DOHH2 (cell line): ENCODE measurements around the gene LGR6.

Experiments used
- CTCF ChIP-seq: fragments of 200-600 bp; sonication (generic); IDR thresholded peaks from one replicate; pipeline ENCODE4 v1.5.1; 2014; ENCODE audit warnings: antibody characterized with exemption, mild to moderate bottlenecking, low read depth, low read length; ENCODE audit not compliant: poor library complexity, severe bottlenecking
- EZH2phosphoT487 ChIP-seq: fragments of 200-600 bp; sonication (generic); IDR thresholded peaks from 2 replicates; pipeline ENCODE4 v1.6.1; 2017; ENCODE audit warnings: borderline replicate concordance, mild to moderate bottlenecking, antibody characterized with exemption, low read length, moderate library complexity, mixed read lengths

- TF ChIP-seq CTCF = no peak
- TF ChIP-seq EZH2phosphoT487 = no peak
Observed at GRCh38 chr1:202164271-202165037, 29.1 kb upstream of the LGR6 start.
